ENCODE results near the gene SRGAP2C.
"Not testable (repeated sequence)": the region's sequence is repeated elsewhere in the genome, so short reads cannot be mapped to it uniquely, and the experiment has no call there.

The SRGAP2C gene

DNA sequence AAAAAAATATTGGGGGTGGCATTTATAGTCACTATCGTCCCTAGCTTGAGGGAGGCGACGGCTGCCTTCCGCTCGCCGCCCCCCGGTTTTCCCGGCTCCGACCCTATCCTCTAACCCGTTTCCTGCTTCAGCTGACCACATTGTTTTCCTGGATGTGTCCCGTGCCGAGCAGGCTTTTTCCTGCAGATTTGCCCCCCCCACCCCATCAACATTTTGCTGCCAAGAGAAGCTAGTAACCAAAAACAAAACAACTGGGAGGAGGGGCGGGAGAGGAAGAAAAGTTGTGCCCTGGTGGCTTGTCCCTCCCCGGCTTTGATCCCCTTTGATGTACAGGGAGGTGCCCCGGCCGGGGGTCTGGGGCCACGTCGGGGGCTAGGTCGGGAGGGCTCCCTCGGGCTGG, 1.4 kb downstream of the SRGAP2C start:
- not testable (repeated sequence) for DNase-seq (ENCODE audit: low spot score)

DNA sequence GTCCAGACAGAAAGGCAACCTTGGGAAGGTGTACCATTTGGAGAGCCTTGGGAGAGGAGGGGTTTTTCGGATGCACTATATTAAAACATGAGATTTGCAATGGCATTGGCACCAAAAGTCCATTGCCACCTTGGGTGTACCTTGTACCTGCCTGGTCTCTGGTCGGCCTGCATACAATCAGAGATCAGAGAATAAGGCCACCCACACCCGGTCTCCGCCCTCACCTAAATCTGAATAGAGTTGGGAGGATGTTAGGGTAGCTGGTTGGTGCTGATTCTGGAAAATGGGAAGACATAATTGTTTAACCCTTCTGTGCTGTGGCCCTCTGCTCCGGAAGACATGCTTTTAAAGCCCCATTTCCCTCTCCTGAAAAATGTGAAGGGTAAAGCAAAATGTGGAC, 3.1 kb downstream of the SRGAP2C start:
- DNase-seq (ENCODE audit: low spot score): not testable (repeated sequence)

- DNase-seq (ENCODE audit: low spot score): not testable (repeated sequence)
These were observed 7.7 kb downstream of the SRGAP2C start for GRCh38 chr1:121192512-121192911.

- not testable (repeated sequence) for DNase-seq (ENCODE audit: low spot score)
These were observed 12.5 kb downstream of the SRGAP2C start for GRCh38 chr1:121197095-121197882.

GRCh38 chr1:121199763-121200162, 15.0 kb downstream of the SRGAP2C start:
- not testable (repeated sequence) for DNase-seq (ENCODE audit: low spot score)

GRCh38 chr1:121200232-121200631, 15.5 kb downstream of the SRGAP2C start:
- not testable (repeated sequence) for DNase-seq (ENCODE audit: low spot score)

DNA sequence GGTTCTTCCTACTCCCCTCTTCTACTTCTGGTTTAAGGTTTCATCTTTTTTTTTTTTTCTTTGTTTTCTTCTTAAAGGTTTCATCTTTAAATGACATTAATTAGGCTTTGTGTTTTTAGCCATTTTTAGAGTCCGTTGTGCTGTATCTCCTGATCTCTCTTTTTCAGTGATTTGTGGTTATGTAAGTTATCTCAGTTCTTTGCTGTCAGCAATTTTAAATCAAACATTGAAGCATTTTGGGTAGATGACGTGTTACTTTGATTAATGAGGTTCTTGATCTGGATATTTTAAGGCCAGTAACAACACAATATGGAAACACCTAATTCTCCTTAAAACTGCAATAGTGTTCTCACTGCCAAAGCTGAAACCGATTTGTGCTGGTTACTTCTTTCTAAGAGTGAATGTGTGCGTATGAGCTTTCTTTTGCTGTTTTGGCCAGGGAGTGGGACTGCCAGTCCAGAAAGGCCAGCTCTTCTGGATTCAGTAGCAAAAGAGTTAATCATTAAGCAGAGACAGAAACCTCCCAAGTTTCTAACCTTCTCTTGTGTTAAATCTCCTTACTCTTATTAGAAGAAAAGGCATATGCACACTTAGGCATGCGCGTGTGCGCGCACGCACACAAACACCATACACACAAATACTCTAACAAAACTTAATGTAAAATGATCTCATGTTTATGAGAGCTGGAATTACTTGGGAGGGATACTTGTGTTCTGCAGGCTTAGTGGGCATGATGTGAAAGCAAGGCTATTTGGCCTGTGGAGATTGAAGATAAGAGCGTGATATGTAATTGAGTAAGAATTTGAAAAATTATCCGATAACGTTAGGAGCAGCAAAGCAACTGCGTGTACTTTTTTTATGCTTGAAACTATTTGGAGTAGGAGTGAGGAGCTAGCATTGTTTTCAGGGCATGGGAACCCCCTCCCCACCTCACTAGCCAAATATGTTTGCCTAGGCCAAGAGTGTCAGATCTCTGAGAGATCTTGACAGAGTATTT, 16.5 kb downstream of the SRGAP2C start:
- DNase-seq (ENCODE audit: low spot score): not testable (repeated sequence)

DNA sequence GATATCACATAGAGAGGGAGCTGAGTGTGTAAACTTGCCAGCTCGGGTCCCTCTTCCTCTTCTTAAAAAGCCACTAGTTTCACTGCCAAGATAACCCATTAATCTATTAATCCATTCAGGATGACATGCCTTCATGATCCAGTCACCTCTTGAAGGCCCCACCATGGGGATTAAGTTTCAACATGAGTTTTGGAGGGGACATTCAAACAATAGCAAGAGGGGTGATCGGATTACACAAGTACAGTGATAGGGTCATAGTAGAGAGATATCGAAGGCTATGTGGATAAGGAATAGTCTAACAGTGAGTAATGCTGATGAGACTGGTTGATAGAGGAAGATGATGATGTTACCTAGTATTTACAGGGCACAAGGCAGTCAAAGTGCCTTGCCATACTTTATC, 18.2 kb downstream of the SRGAP2C start:
- not testable (repeated sequence) for DNase-seq (ENCODE audit: low spot score)

- DNase-seq (ENCODE audit: low spot score): not testable (repeated sequence)
These were observed 21.3 kb downstream of the SRGAP2C start for GRCh38 chr1:121205786-121206711.

DNA sequence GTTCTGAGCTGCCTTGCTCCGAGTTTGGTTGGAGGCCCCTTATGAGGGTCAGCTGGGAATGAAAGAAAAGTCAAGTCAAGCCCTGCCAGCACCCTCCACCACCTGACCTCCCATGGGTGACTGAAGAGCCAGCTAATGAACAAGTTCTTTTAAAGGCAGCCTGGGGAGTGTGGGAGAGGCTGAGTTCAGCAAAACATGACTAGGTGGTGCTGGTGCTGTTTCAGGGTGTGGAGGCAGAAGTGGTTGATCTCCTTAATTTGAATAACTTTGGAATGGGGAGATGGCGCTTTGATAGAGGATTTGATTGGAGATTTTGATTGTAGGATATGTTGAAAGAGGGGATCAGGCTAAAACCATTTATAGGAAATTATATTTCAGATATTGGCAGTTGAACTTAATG, 22.6 kb downstream of the SRGAP2C start:
- not testable (repeated sequence) for DNase-seq (ENCODE audit: low spot score)

- DNase-seq (ENCODE audit: low spot score): not testable (repeated sequence)
These were observed 23.6 kb downstream of the SRGAP2C start for GRCh38 chr1:121208375-121208774.

- DNase-seq (ENCODE audit: low spot score): not testable (repeated sequence)
These were observed 26.0 kb downstream of the SRGAP2C start for GRCh38 chr1:121210778-121211177.

- peak; percentile 69 for DNase-seq (ENCODE audit: low spot score)
These were observed 28.7 kb downstream of the SRGAP2C start for GRCh38 chr1:121213491-121213890.

- DNase-seq (ENCODE audit: low spot score): not testable (repeated sequence)
These were observed 29.9 kb downstream of the SRGAP2C start for GRCh38 chr1:121214544-121215156.

DNA sequence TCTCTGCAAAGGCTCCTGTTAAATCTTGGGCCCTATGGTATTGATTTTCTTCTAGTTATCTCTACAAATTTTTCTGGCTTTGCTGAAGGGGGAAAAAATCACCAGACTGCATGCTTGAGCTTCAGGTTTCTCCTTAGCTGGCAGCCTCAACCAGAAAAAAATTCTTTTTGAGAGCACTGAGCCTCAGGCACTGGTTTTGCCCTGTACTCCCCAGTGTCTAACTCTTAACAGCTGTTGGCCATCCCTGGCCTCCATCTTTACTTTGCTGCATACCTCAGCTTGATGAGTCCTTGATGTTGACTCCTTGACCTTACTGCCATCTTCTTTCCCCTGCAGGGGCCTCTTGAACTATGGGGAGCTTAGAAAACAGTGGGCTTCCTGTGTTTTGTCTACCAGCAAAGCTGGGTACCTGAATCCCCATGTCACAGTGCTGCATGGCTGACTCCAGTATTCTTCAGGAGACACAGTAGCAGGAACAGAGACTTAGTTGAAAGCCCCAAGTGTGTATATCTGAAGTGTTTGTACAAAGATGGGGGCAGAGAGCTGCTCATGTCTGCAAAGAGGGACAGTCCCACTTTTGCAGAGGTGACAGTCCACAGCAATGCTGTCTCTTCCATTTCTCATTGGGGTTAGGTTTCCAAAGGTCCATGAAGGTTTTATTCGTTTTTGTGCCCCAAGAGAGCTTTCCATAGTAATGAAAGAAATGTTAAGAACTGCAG, 31.1 kb downstream of the SRGAP2C start:
- not testable (repeated sequence) for DNase-seq (ENCODE audit: low spot score)

DNA sequence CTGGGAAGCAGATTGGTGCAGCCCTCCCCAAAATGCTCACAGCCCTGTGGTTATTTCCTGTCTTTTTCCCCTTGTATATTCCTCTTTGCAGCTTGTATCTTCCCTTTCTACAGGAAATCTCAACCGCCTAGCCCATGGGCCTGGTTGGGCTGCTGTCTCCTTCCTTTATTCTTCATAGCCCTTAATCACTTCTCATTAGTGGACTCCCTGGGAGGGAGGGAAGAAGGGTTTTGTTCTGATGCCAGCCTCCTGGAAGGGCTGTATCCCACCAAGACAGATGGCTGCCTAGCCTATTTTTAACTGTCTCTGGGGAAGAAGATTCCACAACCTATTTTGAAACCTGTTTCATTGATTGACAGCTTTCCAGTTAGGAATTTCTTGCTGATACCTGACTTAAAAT, 31.9 kb downstream of the SRGAP2C start:
- DNase-seq (ENCODE audit: low spot score): not testable (repeated sequence)

GRCh38 chr1:121221770-121222169, 37.0 kb downstream of the SRGAP2C start:
- not testable (repeated sequence) for DNase-seq (ENCODE audit: low spot score)

GRCh38 chr1:121224714-121225113, 39.9 kb downstream of the SRGAP2C start:
- not testable (repeated sequence) for DNase-seq (ENCODE audit: low spot score)

GRCh38 chr1:121226295-121226904, 41.6 kb downstream of the SRGAP2C start:
- not testable (repeated sequence) for DNase-seq (ENCODE audit: low spot score)

DNA sequence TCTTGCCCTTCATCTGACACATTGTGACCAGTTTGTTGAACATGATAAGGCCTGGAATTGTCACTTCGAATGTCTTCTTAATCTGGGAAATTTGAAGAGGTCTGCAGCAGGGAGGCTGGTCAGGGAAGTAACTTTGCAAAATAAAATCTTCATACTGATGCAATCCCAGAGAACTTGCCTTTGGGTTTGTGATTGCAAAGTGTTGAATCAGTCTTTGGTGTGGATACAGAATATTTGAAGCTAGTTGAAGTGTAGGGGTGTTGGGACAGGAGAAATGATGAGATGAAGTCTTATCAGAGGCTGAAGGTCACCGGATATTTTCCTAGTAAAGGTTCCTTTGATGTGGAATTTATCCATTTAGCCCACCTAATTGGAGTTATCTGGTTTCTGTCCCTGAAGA, 42.1 kb downstream of the SRGAP2C start:
- not testable (repeated sequence) for DNase-seq (ENCODE audit: low spot score)
